COLO668 (cell line): ENCODE data around the gene IL20RB.

Experiments used
- DNase-seq: peaks from one replicate; lab custom pipeline; 2025; ENCODE audit not compliant: unreplicated experiment; lab: John Stamatoyannopoulos, UW

Gene IL20RB

GRCh38 chr3:136957751-136958288 is at the start of gene IL20RB:
Gene IL20RB, plus strand, starts transcription at chr3:136957983. Its CDS starts 131 bp downstream, at chr3:136958114.
- no peak for DNase-seq

- no peak for DNase-seq
These were observed 49.5 kb upstream of the IL20RB start for GRCh38 chr3:136908297-136908696.

DNA sequence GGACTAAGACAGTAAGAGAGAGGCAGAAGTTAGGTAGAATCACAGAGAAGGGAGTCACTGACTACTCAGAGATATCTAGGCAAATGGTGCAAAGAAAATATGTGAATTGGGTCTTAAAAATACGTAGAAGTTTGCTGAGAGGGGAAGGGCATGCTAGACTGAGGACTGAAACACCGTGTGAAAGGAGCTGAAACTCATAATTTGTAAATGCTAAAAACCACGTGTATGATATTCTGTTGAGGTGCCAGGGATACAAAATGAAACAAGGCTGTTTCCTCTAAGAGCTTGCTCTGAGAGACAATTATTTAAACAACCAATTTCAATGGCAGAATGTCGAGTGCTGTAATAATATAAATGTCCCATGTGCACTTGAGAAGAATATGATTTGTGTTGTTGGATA is 48.6 kb upstream of the IL20RB start:
- DNase-seq: no peak

- no peak for DNase-seq
These were observed 47.1 kb upstream of the IL20RB start for GRCh38 chr3:136910697-136911096.

GRCh38 chr3:136913168-136913567 is 44.6 kb upstream of the IL20RB start:
- DNase-seq: no peak

DNA sequence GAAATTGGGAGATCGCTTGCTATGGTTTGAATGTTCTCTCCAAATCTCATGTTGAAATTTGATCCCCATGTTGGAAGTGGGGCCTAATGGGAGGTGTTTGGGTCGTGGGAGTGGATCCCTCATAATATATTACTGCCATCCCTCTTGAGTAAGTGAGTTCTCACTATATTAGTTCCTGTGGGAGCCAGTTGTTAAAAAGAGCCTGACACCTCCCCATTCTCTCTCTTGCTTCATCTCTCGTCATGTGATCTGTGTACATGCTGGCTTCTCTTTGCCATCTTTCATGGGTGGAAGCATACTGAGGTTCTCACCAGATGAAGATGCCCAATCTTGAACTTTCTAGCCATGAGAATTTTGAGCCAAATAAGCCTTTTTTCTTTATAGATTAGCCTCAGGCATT is 43.0 kb upstream of the IL20RB start:
- no peak for DNase-seq

DNA sequence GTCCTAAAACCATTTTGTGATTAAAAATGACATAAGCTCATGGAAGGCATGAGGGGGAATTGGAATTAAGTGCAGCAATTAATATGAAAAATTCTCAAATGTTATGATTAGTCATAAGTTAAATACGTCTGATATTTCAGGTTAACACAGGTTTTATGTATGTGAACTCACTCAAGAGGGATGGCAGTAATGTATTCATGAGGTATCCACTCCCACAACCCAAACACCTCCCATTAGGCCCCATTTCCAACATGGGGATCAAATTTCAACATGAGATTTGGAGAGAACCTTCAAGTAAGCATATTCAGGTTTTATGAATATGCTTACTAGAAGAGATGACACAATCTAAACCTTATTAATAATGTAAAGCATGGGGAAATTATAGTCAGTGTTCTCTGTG is 41.6 kb upstream of the IL20RB start:
- DNase-seq: no peak

- DNase-seq: no peak
These were observed 37.8 kb upstream of the IL20RB start for GRCh38 chr3:136919799-136920580.

DNA sequence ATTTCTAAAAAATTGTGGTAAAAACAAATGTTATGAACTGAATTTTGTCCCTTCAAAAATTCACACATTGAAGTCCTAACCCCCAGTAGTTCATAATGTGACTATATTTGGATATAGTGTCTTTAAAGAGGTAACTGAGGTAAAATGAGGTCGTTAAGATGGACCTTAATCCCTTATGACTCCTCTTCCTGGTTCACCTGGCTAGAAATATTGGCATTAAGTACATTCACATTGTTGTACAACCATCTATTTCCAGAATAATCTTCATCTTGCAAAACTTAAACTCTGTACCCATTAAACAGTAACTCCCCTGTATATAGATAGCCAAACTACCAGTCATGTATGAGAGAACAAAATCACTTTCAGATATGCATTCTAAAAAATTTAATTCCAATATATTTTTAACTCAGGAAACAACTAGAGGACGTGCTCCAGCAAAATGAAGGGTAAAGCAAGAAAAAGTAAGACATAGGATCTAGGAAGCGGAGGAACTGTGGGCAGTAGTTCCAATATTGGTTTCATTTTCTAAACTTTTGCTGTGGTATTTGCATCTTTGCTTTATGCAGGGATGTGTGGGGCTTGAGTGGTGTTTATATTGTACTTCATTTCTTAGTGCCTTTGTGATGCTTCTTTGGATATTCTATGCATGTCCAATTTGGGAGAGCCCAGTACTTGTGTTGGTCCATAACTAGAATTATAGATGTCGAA is 36.7 kb upstream of the IL20RB start:
- DNase-seq: no peak

DNA sequence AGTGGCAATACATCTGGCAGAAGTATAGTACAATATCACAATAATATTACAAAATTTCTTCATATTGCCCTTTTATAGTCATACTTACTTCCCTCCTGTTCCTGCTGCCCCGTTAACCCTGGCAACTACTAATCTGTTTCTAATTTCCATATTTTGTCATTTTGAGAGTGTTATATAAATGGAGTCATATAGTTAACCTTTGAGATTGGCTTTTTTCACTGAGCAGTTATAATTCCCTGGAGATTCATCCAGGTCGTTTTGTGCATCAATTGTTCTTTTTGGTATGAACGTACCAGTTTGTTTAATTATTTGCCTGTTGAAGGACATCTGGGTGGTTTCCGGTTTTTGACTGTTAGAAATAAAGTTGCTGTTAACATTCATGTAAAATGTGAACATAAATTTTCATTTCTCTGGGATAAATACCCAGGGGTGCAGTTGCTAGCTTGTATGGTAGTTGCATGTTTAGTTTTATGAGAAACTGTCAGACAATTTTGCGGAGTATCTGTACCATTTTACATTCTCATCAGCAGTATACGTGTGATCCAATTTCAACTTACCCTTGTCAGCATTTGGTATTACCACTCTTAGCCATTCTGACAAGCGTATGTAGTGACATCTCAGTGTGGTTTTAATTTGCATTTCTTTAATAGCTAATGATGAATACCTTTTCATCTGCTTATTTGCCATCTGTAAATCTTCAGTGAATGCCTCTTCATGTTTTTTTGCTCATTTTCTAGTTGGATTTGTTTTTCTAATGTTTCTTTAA is 32.2 kb upstream of the IL20RB start:
- no peak for DNase-seq

GRCh38 chr3:136928240-136928639 is 29.5 kb upstream of the IL20RB start:
- DNase-seq: no peak

DNA sequence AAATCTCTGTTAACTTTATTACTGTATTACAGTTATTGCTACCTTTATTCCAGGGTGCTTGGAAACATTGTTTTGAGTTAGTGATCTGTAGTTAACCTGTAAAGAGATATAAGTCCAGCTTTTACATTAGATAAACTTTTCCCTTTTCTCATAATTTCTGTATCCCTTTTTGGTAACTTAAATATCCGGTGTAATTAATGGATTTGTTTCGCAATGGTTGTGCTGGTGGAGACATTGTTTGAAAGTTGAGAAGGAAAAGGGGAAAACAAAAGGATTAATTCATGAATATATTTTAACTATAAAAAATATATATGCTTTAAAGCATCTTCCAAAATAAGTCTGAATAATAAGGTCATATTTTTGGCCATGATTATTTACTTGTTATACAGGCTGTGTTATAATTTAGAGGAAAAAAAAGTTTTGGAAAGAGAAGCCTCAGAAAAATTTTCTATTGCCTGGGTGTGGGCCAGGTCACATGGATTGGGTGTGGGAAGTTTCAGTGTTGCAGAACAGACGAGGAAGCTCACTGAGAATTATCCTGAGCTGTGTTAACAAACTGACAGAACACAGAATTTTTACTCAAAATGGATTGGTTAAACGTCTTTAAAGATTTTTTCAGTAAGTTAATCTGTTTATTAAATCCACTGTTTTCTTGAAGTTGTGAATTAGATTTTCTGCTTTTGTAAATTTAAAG is 27.7 kb upstream of the IL20RB start:
- no peak for DNase-seq

DNA sequence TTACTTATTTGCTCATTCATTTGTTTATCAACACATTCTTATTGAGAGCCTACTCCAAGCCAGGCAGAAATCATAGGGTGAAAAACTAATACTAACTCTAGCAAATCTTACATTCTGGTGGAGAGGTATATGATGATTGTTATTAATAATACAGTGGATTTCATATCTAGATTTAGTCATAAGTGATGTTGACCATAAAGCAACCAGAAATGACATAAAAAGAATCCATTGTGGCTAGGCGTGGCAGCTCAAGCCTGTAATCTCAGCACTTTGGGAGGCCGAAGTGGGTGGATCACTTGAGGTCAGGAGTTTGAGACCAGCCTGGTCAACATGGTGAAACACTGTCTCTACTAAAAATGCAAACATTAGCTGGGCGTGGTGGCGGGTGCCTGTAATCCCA is 26.2 kb upstream of the IL20RB start:
- no peak for DNase-seq

GRCh38 chr3:136932523-136932922 is 25.3 kb upstream of the IL20RB start:
- no peak for DNase-seq

GRCh38 chr3:136932978-136933772 is 24.6 kb upstream of the IL20RB start:
- no peak for DNase-seq

DNA sequence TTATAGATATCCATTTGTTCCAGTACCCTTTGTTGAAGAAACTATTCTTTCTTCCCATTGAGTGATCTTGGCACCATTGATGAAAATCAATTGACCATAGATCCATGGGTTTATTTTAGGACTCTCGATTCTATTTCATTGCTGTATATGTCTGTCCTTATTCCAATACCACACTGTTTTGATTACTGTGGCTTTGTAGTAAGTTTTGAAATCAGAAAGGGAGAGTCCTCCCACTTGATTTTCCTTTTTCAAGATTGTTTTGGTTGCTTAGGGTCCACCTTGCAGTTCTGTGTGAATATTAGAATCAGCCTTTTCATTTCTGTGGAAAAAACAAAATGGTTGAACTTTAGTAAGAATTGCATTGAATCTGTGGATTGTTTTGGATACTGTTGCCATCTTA is 20.6 kb upstream of the IL20RB start:
- DNase-seq: no peak

- no peak for DNase-seq
These were observed 19.9 kb upstream of the IL20RB start for GRCh38 chr3:136937851-136938250.

DNA sequence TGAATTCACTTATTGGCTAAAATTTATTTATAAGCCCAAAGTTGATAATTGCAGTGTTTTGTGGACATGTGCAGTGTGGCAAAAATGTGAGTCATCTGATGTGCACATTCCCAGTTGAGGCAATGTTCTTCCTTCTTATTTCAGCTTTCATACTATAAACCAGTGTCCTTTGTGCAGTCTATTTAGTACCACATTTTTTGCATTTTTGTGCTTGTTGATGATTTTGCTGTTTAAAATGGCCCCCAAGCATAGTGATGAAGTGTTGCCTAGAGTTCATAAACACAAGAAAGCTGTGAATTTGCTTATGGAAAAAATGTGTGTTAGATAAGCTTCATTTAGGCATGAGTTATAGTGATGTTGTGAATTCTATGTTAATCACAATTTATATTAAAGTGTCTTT is 19.4 kb upstream of the IL20RB start:
- no peak for DNase-seq

- no peak for DNase-seq
These were observed 18.3 kb upstream of the IL20RB start for GRCh38 chr3:136939489-136939888.

DNA sequence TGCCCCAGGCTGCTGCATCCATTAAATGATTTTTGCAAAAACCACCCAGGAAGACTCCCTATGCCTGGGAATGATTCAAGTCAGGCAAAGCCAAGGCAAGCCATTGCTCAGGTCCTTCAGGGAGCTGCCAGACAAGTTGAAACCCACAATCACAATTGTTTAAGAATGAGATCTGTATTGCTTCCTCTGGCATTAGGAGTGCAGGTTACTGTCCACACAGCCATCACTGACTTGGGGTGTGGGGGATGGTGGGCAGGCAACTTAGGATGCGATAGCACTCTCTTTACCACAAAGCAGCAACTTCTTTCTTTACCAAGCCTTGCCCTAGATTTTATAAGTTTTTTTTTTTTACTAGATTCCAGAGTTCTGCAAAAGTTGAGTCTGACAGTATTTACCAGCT is 15.0 kb upstream of the IL20RB start:
- DNase-seq: no peak
